GM18526 (cell line): ENCODE results near the gene NPDC1.

Experiments used
- POLR2A ChIP-seq: IDR thresholded peaks from 3 replicates; pipeline ENCODE4 v1.6.1; 2011; ENCODE audit not compliant: insufficient read length; ENCODE audit errors: extremely low read depth

The NPDC1 gene

GRCh38 chr9:137027369-137028262 lies 18.4 kb downstream of the NPDC1 start, which contains the start of gene ABCA2:
Gene ABCA2 (minus strand): TSS chr9:137028237. CDS start chr9:137028140, 97 bp downstream.
- TF ChIP-seq POLR2A = no peak

DNA sequence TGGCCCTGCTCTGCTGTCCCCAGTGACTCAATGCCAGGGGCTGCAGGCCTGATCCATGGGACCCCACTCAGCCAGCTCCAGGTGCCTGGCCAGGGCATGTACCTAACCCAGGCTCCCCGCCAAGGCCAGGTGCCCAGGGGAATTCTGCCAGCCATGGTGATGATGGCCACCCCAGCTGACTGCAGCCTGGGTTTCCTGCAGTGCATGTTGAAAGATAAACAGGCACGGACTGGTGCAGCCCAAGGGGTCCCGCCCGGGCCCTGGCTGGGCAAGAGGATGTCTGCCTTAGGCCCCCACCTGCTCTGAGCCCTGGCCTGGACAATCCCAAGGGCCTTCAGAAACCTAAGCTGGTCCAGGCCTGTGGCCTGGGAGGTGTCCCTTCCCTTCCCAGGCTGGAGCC lies 19.1 kb downstream of the NPDC1 start:
- no peak for TF ChIP-seq POLR2A

- TF ChIP-seq POLR2A = no peak
Measured at GRCh38 chr9:137026384-137026783, 19.6 kb downstream of the NPDC1 start.

DNA sequence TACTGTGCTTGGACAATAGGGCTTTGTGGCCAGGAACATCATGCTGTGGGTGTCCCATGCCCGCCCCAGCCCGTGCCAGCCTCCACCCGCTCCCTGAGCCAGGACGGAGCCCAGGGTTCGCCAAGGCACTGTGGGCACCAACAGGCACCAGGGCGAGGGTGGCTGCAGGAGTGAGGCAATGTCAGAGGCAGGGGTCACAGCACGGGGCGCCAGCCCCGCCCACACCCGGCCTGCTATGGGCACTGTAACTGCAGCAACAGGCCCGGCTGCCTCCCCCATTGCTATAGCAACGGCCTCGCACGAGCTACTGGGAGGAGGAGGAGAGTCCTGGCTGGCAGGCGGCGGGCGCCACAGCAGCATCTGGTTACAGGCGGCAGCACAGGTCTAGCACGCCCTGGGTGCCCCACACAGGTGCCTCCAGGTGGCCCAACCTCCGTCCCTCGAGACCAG lies 20.4 kb downstream of the NPDC1 start:
- TF ChIP-seq POLR2A = no peak

GRCh38 chr9:137023583-137023991 lies 22.4 kb downstream of the NPDC1 start:
- TF ChIP-seq POLR2A = no peak

GRCh38 chr9:137023157-137023556 lies 22.8 kb downstream of the NPDC1 start:
- no peak for TF ChIP-seq POLR2A

GRCh38 chr9:137022662-137023008 lies 23.3 kb downstream of the NPDC1 start:
- no peak for TF ChIP-seq POLR2A

DNA sequence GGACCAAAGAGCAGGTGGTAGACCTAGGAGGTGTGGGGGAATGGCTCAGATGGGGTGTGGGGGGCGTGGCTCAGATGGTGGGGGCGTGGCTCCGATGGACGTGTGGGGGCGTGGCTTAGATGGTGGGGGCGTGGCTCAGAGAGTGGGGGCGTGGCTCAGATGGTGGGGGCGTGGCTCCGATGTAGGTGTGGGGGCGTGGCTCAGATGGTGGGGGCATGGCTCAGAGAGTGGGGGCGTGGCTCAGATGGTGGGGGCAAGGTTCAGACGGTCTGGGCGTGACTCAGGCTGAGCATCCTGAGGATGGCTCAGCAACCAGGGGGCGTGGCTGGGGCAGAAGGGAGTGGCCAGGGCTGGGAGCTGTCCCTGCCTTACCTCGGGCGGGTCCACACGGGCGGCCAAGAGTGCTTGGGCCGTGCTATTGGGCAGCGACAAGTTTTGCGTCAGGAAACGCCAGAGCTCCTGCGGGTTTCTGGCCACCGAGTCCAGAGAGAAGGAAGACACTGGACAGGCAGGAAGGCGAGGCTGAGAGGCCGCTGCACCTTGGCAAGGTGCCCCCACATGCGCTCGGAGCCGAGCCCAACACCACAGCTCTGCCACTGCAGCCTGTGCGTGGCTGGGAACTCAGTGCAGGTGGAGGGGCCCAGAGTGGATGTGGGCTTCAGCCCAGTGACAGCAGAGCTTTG lies 23.9 kb downstream of the NPDC1 start:
- no peak for TF ChIP-seq POLR2A

- no peak for TF ChIP-seq POLR2A
Measured at GRCh38 chr9:137021568-137021978, 24.4 kb downstream of the NPDC1 start.

DNA sequence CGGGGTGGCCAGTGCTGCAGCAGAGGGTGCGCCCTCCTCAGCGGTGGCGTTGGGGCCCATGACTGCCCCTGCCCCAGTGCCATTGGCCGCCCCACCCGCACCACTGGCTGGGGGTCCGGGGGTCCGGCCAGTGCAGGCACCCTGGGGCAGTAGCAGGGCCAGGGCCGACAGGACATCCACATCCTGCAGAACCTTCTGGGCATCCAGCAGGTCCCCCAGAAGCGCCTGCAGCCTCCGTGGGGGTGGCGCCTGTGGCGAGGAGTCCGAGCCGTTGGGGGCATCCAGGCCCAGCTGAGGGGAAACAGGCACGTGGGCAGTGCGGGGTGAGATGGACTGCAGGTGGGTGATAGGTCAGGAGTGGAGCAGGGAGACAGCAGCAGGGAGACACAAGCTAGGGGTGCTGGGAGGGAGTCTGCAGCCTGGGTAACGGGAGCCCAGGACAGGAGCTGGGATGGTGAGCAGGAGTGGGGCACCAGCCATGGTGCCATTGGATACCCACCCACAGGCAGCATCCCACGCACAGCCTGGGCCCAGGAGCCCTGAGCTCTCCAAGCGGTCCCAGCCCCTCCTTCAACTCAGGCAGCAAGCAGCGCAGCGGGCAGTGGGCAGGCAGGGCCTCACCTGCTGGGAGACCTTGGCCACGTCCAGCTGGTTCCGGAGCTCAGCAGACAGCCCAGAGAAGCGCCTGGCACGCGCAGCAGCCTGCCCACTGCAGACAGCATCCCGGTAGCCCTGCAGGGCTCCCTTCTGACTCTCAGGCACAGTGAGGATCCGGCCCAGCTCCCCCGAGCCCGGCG lies 25.0 kb downstream of the NPDC1 start:
- no peak for TF ChIP-seq POLR2A

GRCh38 chr9:137019891-137020683 lies 25.9 kb downstream of the NPDC1 start:
- TF ChIP-seq POLR2A = no peak

DNA sequence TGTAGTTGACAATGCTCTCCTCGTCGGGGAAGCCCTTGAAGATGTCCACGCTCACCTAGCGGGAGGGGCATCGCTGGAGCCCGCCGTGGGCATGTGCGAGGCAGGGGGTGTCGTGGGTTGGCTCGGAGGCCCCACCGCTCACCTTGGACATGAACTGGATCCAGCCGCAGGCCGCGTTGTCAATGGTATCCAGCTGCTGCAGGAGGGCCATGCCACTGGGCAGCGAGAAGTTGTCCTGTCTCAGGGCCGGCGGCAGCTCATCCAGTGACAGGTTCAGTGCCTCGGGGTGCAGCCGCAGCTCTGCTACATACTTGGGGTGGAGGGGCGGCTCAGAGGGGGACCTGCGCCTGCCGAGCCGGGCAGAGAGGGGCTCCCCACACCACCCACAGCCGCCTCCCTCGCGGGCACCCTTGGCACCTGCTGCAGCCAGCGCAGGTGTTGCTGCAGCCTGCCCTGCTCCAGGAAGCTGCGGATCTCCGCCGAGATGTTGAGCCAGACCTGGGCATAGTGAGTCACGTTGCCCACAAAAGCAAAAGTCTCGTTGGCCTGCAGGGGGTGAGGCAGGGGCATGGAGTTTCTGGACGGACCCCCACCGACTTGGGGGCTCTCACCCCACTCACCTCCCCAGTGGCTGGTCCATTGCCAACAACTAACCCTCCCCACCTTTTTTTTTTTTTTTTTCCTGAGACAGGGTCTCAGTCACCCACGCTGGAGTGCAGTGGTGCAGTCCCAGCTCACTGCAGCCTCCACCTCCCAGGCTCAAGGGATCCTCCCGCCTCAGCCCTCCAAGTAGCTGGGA lies 27.0 kb downstream of the NPDC1 start:
- no peak for TF ChIP-seq POLR2A

- no peak for TF ChIP-seq POLR2A
Measured at GRCh38 chr9:137017791-137018497, 28.0 kb downstream of the NPDC1 start.
